Measurements from ENCODE around the gene DSTN. TPM values are rescaled to one million over a fixed set of nuclear protein-coding genes. Genes with fewer than 3 reads are reported as not detected.

DSTN gene
- total RNA-seq, 4 donors from 2014 or later: 111 to 151 (median 117) TPM

- no peak overlapping the region for H3K27ac ChIP-seq
- no peaks in the 10 kb centered on the region for H3K9me3 ChIP-seq
- no peaks in the 10 kb centered on the region for H3K27me3 ChIP-seq
- H3K4me1 ChIP-seq: no peaks in the 10 kb centered on the region
- TF ChIP-seq, protein P1, sequence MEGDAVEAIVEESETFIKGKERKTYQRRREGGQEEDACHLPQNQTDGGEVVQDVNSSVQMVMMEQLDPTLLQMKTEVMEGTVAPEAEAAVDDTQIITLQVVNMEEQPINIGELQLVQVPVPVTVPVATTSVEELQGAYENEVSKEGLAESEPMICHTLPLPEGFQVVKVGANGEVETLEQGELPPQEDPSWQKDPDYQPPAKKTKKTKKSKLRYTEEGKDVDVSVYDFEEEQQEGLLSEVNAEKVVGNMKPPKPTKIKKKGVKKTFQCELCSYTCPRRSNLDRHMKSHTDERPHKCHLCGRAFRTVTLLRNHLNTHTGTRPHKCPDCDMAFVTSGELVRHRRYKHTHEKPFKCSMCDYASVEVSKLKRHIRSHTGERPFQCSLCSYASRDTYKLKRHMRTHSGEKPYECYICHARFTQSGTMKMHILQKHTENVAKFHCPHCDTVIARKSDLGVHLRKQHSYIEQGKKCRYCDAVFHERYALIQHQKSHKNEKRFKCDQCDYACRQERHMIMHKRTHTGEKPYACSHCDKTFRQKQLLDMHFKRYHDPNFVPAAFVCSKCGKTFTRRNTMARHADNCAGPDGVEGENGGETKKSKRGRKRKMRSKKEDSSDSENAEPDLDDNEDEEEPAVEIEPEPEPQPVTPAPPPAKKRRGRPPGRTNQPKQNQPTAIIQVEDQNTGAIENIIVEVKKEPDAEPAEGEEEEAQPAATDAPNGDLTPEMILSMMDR (IDR thresholded peaks at IDR 0.05): no peak
- no peak for TF ChIP-seq POLR2A (IDR thresholded peaks at IDR 0.05)
- H3K36me3 ChIP-seq: peaks cover 0 to 99% (median 0%) of the 10 kb centered on the region in 3 donors
- peak in 1 of 3 donors; percentile 39 for DNase-seq
- no peak overlapping the region for H3K4me3 ChIP-seq
Observed at GRCh38 chr20:17628101-17628841, 58.4 kb downstream of the DSTN start.

DNA sequence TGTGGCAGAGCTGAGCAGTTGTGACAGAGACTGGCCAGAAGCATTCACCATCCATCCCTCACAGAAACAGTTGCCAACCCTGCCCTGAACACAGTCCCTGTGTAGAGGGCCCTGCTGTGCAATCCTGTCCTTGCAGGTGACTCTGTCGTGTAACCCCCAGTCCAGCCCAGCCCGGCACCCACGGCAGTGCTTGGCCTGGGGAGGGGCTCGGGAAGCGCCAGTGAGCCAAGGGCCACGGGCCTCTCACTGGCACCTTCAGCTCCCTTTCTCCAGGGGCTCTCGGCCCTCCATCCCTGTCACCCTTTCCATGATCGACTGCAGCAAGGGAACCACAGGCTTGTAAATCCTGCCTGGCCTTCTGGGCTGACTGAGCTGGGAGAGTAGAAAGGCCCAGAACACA is 59.1 kb downstream of the DSTN start:
- Histone ChIP-seq H3K27me3 (no peaks in the 10 kb centered on the region), H3K4me3 (no peak overlapping the region), H3K4me1 (no peaks in the 10 kb centered on the region), H3K27ac (no peak overlapping the region), H3K36me3 (peaks cover 0 to 99% (median 0%) of the 10 kb centered on the region in 3 donors), H3K9me3 (no peaks in the 10 kb centered on the region)
- no peak for DNase-seq
- TF ChIP-seq, protein P1 (IDR thresholded peaks at IDR 0.05): no peak
- no peak for TF ChIP-seq POLR2A (IDR thresholded peaks at IDR 0.05)

- DNase-seq: no peak
- no peak overlapping the region for H3K27ac ChIP-seq
- H3K4me3 ChIP-seq: no peak overlapping the region
- TF ChIP-seq POLR2A (IDR thresholded peaks at IDR 0.05): no peak
- H3K36me3 ChIP-seq: peaks cover 0 to 99% (median 0%) of the 10 kb centered on the region in 3 donors
- no peaks in the 10 kb centered on the region for H3K27me3 ChIP-seq
- no peaks in the 10 kb centered on the region for H3K4me1 ChIP-seq
- no peaks in the 10 kb centered on the region for H3K9me3 ChIP-seq
Observed at GRCh38 chr20:17629678-17630089, 59.8 kb downstream of the DSTN start.

GRCh38 chr20:17630151-17630805 is 60.4 kb downstream of the DSTN start:
- TF ChIP-seq, protein P1 (IDR thresholded peaks at IDR 0.05): no peak
- no peak for TF ChIP-seq POLR2A (IDR thresholded peaks at IDR 0.05)
- H3K4me1 ChIP-seq: peaks cover 0 to 4% (median 0%) of the 10 kb centered on the region in 4 donors
- no peak for DNase-seq

DNA sequence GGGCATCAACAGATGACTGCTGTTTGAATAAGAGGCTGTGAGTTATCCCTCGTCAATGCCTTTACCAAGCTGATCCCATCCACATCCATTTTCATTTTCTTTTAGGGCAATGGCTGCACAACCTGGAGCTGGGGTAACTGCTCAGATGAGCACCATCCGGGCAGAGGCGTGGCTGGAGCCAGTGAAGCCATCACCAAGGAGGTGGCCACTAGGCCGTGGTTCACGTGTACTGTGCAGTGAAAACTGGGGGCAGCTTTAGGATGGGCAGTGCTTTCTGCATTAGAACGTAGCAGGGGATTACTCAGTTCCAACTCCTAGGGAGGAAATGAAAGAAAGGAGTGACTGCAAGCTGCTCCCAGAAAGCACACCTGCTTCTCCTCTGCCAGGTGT is 60.9 kb downstream of the DSTN start:
- Histone ChIP-seq H3K9me3 (no peaks in the 10 kb centered on the region), H3K4me1 (peaks cover 0 to 8% (median 0%) of the 10 kb centered on the region in 4 donors), H3K27me3 (no peaks in the 10 kb centered on the region), H3K36me3 (peaks cover 0 to 99% (median 0%) of the 10 kb centered on the region in 3 donors), H3K4me3 (no peak overlapping the region), H3K27ac (no peak overlapping the region)
- DNase-seq: no peak
- no peak for TF ChIP-seq POLR2A (IDR thresholded peaks at IDR 0.05)
- TF ChIP-seq, protein P1 (IDR thresholded peaks at IDR 0.05): no peak

More at GRCh38 chr20:17630151-17630805, 60.4 kb downstream of the DSTN start:
- Histone ChIP-seq H3K27me3 (no peaks in the 10 kb centered on the region), H3K27ac (no peak overlapping the region), H3K4me3 (no peak overlapping the region), H3K36me3 (peaks cover 0 to 99% (median 0%) of the 10 kb centered on the region in 3 donors), H3K9me3 (no peaks in the 10 kb centered on the region)

Data from Peyer's patch (tissue), 4 donors.